Gastrocnemius medialis (tissue), 4 donors: ENCODE measurements around the gene SASH3. TPM values are rescaled to one million over a fixed set of nuclear protein-coding genes. Genes with fewer than 3 reads are reported as not detected.
"Not testable (repeated sequence)": the region's sequence is repeated elsewhere in the genome, so short reads cannot be mapped to it uniquely, and the experiment has no call there.

ENCODE experiments used
- ATAC-seq, 2 donors: fragments of 150-250 bp; one replicate each; pipeline ENCODE4 v1.9.1; 2016
- DNase-seq, 2 donors: peaks; one replicate each; pipeline ENCODE4 v3.0.0-alpha.2; 2019
- H3K27ac ChIP-seq, 4 donors: fragments of 200-600 bp; sonication (generic); 1 replicate in 1 of 4; 2 replicates in 3 of 4; pipeline ENCODE4 v1.5.1; 2016 to 2018; ENCODE audit warnings: mild to moderate bottlenecking in 2 of 4, moderate library complexity in 1 of 4
- H3K27me3 ChIP-seq, 3 donors: fragments of 200-600 bp; sonication (generic) in 2 of 3; 1 replicate in 1 of 3; 2 replicates in 2 of 3; pipeline versions ENCODE4 v1.5.1 to v1.6.0; 2016 to 2019; ENCODE audit warnings: mild to moderate bottlenecking in 1 of 3, moderate library complexity in 1 of 3
- H3K36me3 ChIP-seq, 2 donors: fragments of 200-600 bp; sonication (generic) in 1 of 2; one replicate each; pipeline ENCODE4 v1.5.1; 2017 to 2018
- H3K4me1 ChIP-seq, 2 donors: fragments of 200-600 bp; sonication (generic) in 1 of 2; one replicate each; pipeline ENCODE4 v1.5.1; 2016 to 2017; ENCODE audit warnings: mild to moderate bottlenecking in 2 of 2
- H3K4me3 ChIP-seq, 4 donors: fragments of 200-600 bp; sonication (generic) in 3 of 4; 1 replicate in 1 of 4; 2 replicates in 3 of 4; pipeline ENCODE4 v1.5.1; 2016 to 2019; ENCODE audit warnings: mild to moderate bottlenecking in 2 of 4
- H3K9me3 ChIP-seq, 3 donors: fragments of 200-600 bp; sonication (generic) in 2 of 3; 1 replicate in 1 of 3; 2 replicates in 2 of 3; pipeline ENCODE4 v1.5.1; 2016 to 2019
- CTCF ChIP-seq, 5 experiments: fragments of 450-650 bp in 3 of 5; fragments of 200-600 bp in 2 of 5; sonication (generic) in 2 of 5; IDR thresholded peaks in 4 of 5; conservative IDR thresholded peaks in 1 of 5; 1 replicate in 4 of 5; 2 replicates in 1 of 5; pipeline ENCODE4 v1.5.1; 2016 to 2019; ENCODE audit warnings: antibody characterized with exemption in 5 of 5, mild to moderate bottlenecking in 3 of 5, moderate library complexity in 3 of 5
- POLR2A ChIP-seq, 2 donors: fragments of 450-650 bp; IDR thresholded peaks; one replicate each; pipeline ENCODE4 v1.6.1; 2017; ENCODE audit warnings: antibody characterized with exemption in 2 of 2, mild to moderate bottlenecking in 2 of 2, moderate library complexity in 2 of 2
- in situ Hi-C, 4 donors: fragments of 200-750 bp; cut with MboI; loops; one replicate each; pipeline versions ENCODE4 v1.15.0 to v1.8.0; 2017; ENCODE audit warnings: low sequenced_read_pairs in 4 of 4
- intact Hi-C: fragments of 100-400 bp; cut with DNase I; formaldehyde crosslinking; loops from one replicate; pipeline ENCODE4 v1.15.1; 2023; ENCODE audit warnings: low total_unique reads
- total RNA-seq, 4 donors: library from RNA; depleted of rRNA; stranded (reverse); fragments of >200 nt; gene quantifications; one replicate each; pipeline versions ENCODE4 v1.1.0 to v1.2.3, GENCODE V29; 2016

The SASH3 gene
- total RNA-seq, 4 donors from 2014 or later, result 1.3 to 2.2 (median 1.7) TPM

- TF ChIP-seq CTCF (IDR thresholded peaks at IDR 0.05 in 4 of 5, conservative IDR thresholded peaks at IDR 0.05 in 1 of 5) (no peak), POLR2A (IDR thresholded peaks at IDR 0.05) (no peak)
- H3K27ac ChIP-seq, result no peak overlapping the region
- H3K36me3 ChIP-seq, result no peaks in the 10 kb centered on the region
- no peak for ATAC-seq
- DNase-seq, result no peak
- H3K4me1 ChIP-seq, result no peaks in the 10 kb centered on the region
- H3K9me3 ChIP-seq, result no peaks in the 10 kb centered on the region
- H3K4me3 ChIP-seq, result no peak overlapping the region
- in situ Hi-C loops (no loop called here), intact Hi-C loops (no loop called here)
- no peaks in the 10 kb centered on the region for H3K27me3 ChIP-seq
Measured at GRCh38 chrX:129741880-129742758, 37.6 kb upstream of the SASH3 start.

DNA sequence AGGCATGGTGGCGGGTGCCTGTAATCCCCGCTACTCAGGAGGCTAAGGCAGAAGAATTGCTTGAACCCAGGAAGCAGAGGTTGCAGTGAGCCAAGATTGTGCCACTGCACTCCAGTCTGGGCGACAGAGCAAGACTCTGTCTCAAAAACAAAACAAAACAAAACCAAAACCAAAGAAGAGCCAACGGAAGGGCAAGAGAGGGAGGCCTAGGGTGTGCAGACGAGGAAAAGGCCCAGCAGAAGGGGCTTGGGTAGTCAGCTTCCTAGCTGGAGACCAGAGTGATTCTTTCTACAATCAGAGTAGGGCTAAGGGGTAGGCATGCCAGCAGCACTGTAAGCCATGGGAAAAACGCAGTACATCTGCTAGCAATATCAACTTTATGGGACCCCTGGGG lies 37.0 kb upstream of the SASH3 start:
- DNase-seq, H3K9me3 ChIP-seq, H3K27me3 ChIP-seq, H3K4me3 ChIP-seq, H3K27ac ChIP-seq, H3K36me3 ChIP-seq, H3K4me1 ChIP-seq, intact Hi-C loops, in situ Hi-C loops, ATAC-seq: not testable (repeated sequence)

- Histone ChIP-seq H3K4me3 (no peak overlapping the region), H3K27ac (no peak overlapping the region), H3K9me3 (no peaks in the 10 kb centered on the region), H3K4me1 (no peaks in the 10 kb centered on the region), H3K36me3 (no peaks in the 10 kb centered on the region), H3K27me3 (no peaks in the 10 kb centered on the region)
- TF ChIP-seq CTCF (IDR thresholded peaks at IDR 0.05 in 4 of 5, conservative IDR thresholded peaks at IDR 0.05 in 1 of 5) (no peak), POLR2A (IDR thresholded peaks at IDR 0.05) (no peak)
- ATAC-seq (no peak), DNase-seq (no peak)
- intact Hi-C loops, result no loop called here
- in situ Hi-C loops, result no loop called here
Measured at GRCh38 chrX:129743821-129744220, 35.9 kb upstream of the SASH3 start.

DNA sequence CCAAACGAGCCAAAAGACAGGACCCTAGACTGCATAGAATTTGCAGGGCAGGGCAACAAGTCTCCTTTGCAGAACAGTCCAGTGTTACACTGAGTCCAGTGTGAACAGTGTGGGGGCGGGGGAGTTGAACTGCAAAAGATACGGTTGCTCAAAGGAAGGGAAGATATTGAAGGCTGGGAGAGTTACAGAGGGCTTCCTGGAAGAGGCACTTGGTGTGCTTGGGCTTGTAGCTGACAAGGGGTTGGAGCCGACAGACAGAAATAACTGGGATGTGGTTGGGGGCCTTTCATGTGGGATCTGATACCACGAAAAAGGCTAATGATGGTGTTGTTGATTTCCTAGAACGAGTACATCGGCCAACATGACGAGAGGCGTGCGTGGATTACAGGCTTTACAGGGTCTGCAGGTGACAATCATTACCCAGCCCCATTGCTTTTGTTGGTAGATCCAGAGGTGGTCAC lies 34.9 kb upstream of the SASH3 start:
- Histone ChIP-seq H3K27me3 (no peaks in the 10 kb centered on the region), H3K36me3 (no peaks in the 10 kb centered on the region), H3K9me3 (no peaks in the 10 kb centered on the region), H3K27ac (no peak overlapping the region), H3K4me1 (no peaks in the 10 kb centered on the region), H3K4me3 (no peak overlapping the region)
- no peak for ATAC-seq
- in situ Hi-C loops (no loop called here), intact Hi-C loops (no loop called here)
- DNase-seq, result no peak
- no peak for TF ChIP-seq POLR2A (IDR thresholded peaks at IDR 0.05)
- TF ChIP-seq CTCF (IDR thresholded peaks at IDR 0.05 in 4 of 5, conservative IDR thresholded peaks at IDR 0.05 in 1 of 5), result no peak

- in situ Hi-C loops, result no loop called here
Measured at GRCh38 chrX:129746557-129747470, 32.9 kb upstream of the SASH3 start.

More at GRCh38 chrX:129746557-129747470, 32.9 kb upstream of the SASH3 start:
- Histone ChIP-seq H3K4me3 (no peak overlapping the region), H3K27me3 (no peaks in the 10 kb centered on the region), H3K9me3 (no peaks in the 10 kb centered on the region), H3K36me3 (no peaks in the 10 kb centered on the region), H3K4me1 (no peaks in the 10 kb centered on the region), H3K27ac (no peak overlapping the region)
- intact Hi-C loops, result no loop called here
- DNase-seq (no peak), ATAC-seq (no peak)
- TF ChIP-seq POLR2A (IDR thresholded peaks at IDR 0.05) (no peak), CTCF (IDR thresholded peaks at IDR 0.05 in 4 of 5, conservative IDR thresholded peaks at IDR 0.05 in 1 of 5) (no peak)
